HepG2 (cell line): ENCODE measurements around the gene SDR39U1. TPM values are rescaled to one million over a fixed set of nuclear protein-coding genes. Genes with fewer than 3 reads are reported as not detected.

ENCODE experiments used
- CBX1 ChIP-seq: IDR thresholded peaks from one replicate; pipeline ENCODE4 v1.6.1; 2016; ENCODE audit warnings: antibody characterized with exemption, low read depth
- DNMT1 ChIP-seq: sonication (generic); formaldehyde crosslinking; IDR thresholded peaks from 2 replicates; pipeline ENCODE4 v1.5.1; 2020; ENCODE audit warnings: mild to moderate bottlenecking, missing genetic modification reagents
- HNF1A ChIP-seq, 2 experiments: sonication (generic) in 1 of 2; formaldehyde crosslinking in 1 of 2; IDR thresholded peaks; 2 replicates each; pipeline versions ENCODE4 v1.4.0 to v1.6.1; 2016 to 2020; ENCODE audit warnings: borderline replicate concordance in 1 of 2, low read depth in 1 of 2, mild to moderate bottlenecking in 1 of 2, missing genetic modification reagents in 1 of 2
- KAT7 ChIP-seq: IDR thresholded peaks from 2 replicates; pipeline ENCODE4 v1.6.1; 2018; ENCODE audit warnings: borderline replicate concordance, missing compliant biosample characterization
- MLX ChIP-seq: IDR thresholded peaks from 2 replicates; pipeline ENCODE4 v1.6.1; 2016
- MTA1 ChIP-seq: sonication (generic); formaldehyde crosslinking; IDR thresholded peaks from 2 replicates; pipeline ENCODE4 v1.4.0; 2020; ENCODE audit warnings: missing genetic modification reagents, mild to moderate bottlenecking, borderline replicate concordance
- NAIF1 ChIP-seq: sonication (generic); formaldehyde crosslinking; IDR thresholded peaks from 2 replicates; pipeline ENCODE4 v1.5.0; 2020; ENCODE audit warnings: mild to moderate bottlenecking, missing genetic modification reagents, borderline replicate concordance
- NCOR1 ChIP-seq: fragments of 200-600 bp; sonication (generic); IDR thresholded peaks from 2 replicates; pipeline ENCODE4 v1.7.0; 2017; ENCODE audit warnings: antibody characterized with exemption, low read length, borderline replicate concordance
- SMARCC2 ChIP-seq: fragments of 450-650 bp; IDR thresholded peaks from 2 replicates; pipeline ENCODE4 v1.6.1; 2017; ENCODE audit warnings: antibody characterized with exemption, mild to moderate bottlenecking
- TAF15 ChIP-seq: fragments of 200-400 bp; formaldehyde crosslinking; IDR thresholded peaks from one replicate; pipeline ENCODE4 v1.6.1; 2018; ENCODE audit warnings: mild to moderate bottlenecking, low read depth, low read length; ENCODE audit not compliant: poor library complexity, severe bottlenecking
- YY1 ChIP-seq: IDR thresholded peaks from 2 replicates; pipeline ENCODE4 v1.6.1; 2011; ENCODE audit warnings: low read length, low read depth, moderate library complexity, mild to moderate bottlenecking; ENCODE audit not compliant: insufficient read depth, insufficient replicate concordance
- ZBTB7B ChIP-seq: sonication (generic); formaldehyde crosslinking; IDR thresholded peaks from 2 replicates; pipeline ENCODE4 v1.4.0; 2020; ENCODE audit warnings: missing genetic modification reagents
- ZNF160 ChIP-seq: sonication (generic); formaldehyde crosslinking; IDR thresholded peaks from 2 replicates; pipeline ENCODE4 v1.8.0; 2022; ENCODE audit warnings: mild to moderate bottlenecking, inconsistent platforms, missing genetic modification reagents
- ZNF564 ChIP-seq: sonication (generic); formaldehyde crosslinking; IDR thresholded peaks from 2 replicates; pipeline ENCODE4 v1.8.1; 2023; ENCODE audit warnings: mild to moderate bottlenecking, missing genetic modification reagents
- ZNF567 ChIP-seq: sonication (generic); formaldehyde crosslinking; IDR thresholded peaks from 2 replicates; pipeline ENCODE4 v1.8.1; 2023; ENCODE audit warnings: mild to moderate bottlenecking, missing genetic modification reagents, borderline replicate concordance
- ZNF570 ChIP-seq: sonication (generic); formaldehyde crosslinking; IDR thresholded peaks from 2 replicates; pipeline ENCODE4 v1.4.0; 2020; ENCODE audit warnings: mild to moderate bottlenecking, missing genetic modification reagents, borderline replicate concordance
- ZNF652 ChIP-seq: IDR thresholded peaks from 2 replicates; pipeline ENCODE4 v1.6.1; 2016; ENCODE audit warnings: low read depth, borderline replicate concordance
- ZNF746 ChIP-seq: sonication (generic); formaldehyde crosslinking; IDR thresholded peaks from 2 replicates; pipeline ENCODE4 v1.8.0; 2022; ENCODE audit warnings: mild to moderate bottlenecking, missing genetic modification reagents
- polyA plus RNA-seq, 8 experiments: library from polyadenylated mRNA; depleted of rRNA in 3 of 8; stranded (reverse) in 7 of 8; unstranded in 1 of 8; fragments of >200 nt; fragmentation: Illumina TruSeq in 4 of 8; extraction: Trizol in 4 of 8; gene quantifications; 2 replicates each; pipeline versions ENCODE4 v1.2.1 to v1.2.3, GENCODE V29; 2011 to 2016; ENCODE audit warnings: low read depth in 4 of 8, missing spikeins in 1 of 8, mixed read lengths in 1 of 8; ENCODE audit not compliant: insufficient read depth in 1 of 8
- total RNA-seq, 5 experiments: library from RNA; depleted of rRNA; stranded (reverse); fragments of >200 nt; fragmentation: Illumina TruSeq; extraction: Trizol; gene quantifications; 2 replicates each; pipeline ENCODE4 v1.2.3, GENCODE V29; 2016; ENCODE audit warnings: low read depth in 1 of 5

The SDR39U1 gene
- total and polyA plus RNA-seq, 2 of the 13 experiments (the other 11 are each of a cell fraction or from before 2014, with no cell fraction given): 34.4 to 129 TPM

GRCh38 chr14:24427537-24428508 is 14.8 kb downstream of the SDR39U1 start (continued):
- TF ChIP-seq MLX (CRISPR knock-in tag) (0 out of 2 replicates have a peak, but pooled peaks have one; percentile 57), ZNF160 (CRISPR knock-in tag) (no peak; the same call in 1 of the 2 replicates), ZNF567 (0 out of 2 replicates have a peak, but pooled peaks have one; percentile 86), HNF1A (IDR thresholded peaks at IDR 0.05; ENCODE audit: low read depth) (no peak), HNF1A (CRISPR knock-in tag; IDR thresholded peaks at IDR 0.05; ENCODE audit: borderline replicate concordance) (no peak), NAIF1 (CRISPR knock-in tag) (no peak), ZNF570 (CRISPR knock-in tag) (no peak), TAF15 (no peak), DNMT1 (CRISPR knock-in tag) (no peak), ZNF652 (CRISPR knock-in tag) (no peak), CBX1 (peak; percentile 39), ZNF746 (CRISPR knock-in tag) (no peak), ZBTB7B (peak; percentile 64; the same call in 1 of the 2 replicates), SMARCC2 (no peak), ZNF564 (CRISPR knock-in tag) (no peak), KAT7 (CRISPR knock-in tag) (no peak), YY1 (no peak), MTA1 (CRISPR knock-in tag) (no peak; the same call in 1 of the 2 replicates), NCOR1 (no peak)
